GM19193 (cell line): Measurements from ENCODE around the gene HEATR5B.

Experiments
- POLR2A ChIP-seq: IDR thresholded peaks from 4 replicates; pipeline ENCODE4 v1.6.1; 2011; ENCODE audit not compliant: insufficient read depth, insufficient read length; ENCODE audit errors: extremely low read depth

HEATR5B gene

DNA sequence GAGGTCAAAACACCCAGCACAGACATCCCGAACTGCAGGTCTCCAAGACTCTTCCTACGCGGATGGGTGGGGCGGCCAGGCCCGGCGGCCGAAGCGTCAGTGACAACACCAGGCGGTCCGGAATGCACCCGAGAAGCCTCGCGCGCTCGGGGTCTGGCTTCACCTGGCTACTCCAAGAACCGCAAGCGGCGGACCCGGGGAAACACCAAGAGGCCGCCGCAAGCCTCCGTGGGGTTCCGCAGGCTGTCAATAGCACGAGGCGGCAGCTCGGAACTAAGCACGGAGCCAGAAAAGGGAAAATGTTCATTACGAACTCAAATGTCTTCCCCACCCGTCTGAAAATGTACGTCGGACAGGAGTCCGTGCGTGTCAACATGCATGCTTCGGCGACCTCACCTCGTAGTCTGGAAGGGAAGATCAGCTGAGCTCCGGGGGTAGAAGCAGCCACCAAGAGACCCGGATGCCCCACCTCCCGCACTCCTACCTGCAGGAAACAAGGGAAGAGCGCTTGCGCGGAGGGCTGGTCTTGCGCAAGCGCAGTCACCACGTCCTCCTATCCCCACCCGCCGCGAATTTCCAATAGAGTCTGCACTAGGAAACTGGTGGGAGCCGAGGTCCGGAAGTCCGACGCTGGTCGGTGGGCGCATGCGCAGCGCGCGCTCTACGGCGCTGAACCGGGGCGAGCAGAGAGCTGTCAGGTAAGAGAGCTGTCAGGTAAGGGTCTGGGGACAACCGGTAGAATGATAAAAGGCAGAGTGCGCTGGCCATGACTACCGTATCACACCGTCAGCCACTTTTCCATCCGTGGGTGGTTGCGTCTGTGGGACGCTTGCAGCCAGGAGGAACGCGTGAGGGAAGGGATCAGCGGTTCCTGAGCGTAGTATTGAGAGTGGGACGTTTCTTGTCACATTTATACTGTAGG is at the start of gene HEATR5B, which contains the start of gene GPATCH11:
TSS of gene HEATR5B (minus strand) at position 500 of the 922 bp plus-strand sequence. CDS start 958 bp downstream, outside the sequence.
TSS of gene GPATCH11 (plus strand) at position 646 of the 922 bp plus-strand sequence. CDS start 3,864 bp downstream, outside the sequence.
- TF ChIP-seq POLR2A = peak; percentile 67

DNA sequence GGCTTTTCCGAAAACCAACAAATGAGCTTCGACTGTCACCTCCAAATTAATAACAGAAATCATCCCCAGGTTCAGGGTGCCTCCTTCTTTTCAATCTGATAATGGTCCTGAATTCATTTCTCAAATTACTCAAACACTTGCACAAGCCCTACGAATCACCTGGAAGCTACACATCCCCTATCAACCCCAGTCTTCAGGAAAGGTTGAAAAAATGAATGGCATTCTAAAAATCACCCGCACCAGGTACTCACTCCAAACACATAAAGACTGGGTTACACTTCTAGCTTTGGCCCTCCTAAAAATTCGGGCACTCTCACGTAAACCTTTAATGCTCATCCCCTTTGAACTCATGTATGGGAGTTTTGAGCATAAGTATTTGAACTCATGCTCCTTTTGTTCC is 48.7 kb upstream of the HEATR5B start:
- TF ChIP-seq POLR2A = no peak

DNA sequence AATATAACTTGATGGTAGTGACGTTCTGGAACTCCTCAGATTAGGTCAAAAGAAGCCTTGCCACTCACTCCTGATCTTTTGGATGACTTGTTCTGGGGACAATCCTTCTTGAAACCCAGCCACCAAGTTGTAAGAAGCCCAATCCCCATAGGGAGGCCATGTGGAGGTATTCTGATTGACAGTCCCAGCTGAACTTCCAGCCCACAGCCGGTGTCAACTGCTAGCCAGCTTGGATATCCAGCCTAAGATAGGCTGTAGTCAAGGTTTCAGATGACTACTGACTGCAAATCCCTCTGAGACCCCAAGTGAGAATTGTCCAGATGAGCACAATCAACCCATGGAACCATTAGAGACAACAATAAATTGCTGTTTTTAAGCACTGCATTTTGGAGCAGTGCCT is 41.2 kb upstream of the HEATR5B start:
- no peak for TF ChIP-seq POLR2A

DNA sequence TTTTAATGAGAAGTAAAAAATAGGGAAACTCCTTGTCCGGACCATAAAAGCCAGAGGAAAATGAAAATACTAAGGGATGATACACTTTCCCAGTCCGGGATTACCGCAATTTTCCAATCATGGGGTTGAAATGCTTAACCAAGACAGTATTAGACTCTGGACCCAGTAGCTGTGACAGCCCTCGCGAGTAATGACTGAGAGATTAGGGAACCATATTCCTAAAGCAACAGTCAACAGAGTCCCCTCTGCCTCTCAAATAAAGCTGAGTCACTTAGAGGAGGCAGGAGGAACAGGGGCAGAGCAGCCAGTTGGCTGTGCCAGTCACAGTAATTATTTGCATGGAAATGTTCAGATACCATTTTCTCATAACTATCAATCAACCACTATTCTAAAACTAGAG is 35.0 kb upstream of the HEATR5B start:
- no peak for TF ChIP-seq POLR2A

GRCh38 chr2:37117566-37117965 is 33.4 kb upstream of the HEATR5B start:
- no peak for TF ChIP-seq POLR2A

- no peak for TF ChIP-seq POLR2A
Observed at GRCh38 chr2:37111958-37112357, 27.8 kb upstream of the HEATR5B start.

- TF ChIP-seq POLR2A = no peak
Observed at GRCh38 chr2:37110306-37111212, 26.4 kb upstream of the HEATR5B start.

DNA sequence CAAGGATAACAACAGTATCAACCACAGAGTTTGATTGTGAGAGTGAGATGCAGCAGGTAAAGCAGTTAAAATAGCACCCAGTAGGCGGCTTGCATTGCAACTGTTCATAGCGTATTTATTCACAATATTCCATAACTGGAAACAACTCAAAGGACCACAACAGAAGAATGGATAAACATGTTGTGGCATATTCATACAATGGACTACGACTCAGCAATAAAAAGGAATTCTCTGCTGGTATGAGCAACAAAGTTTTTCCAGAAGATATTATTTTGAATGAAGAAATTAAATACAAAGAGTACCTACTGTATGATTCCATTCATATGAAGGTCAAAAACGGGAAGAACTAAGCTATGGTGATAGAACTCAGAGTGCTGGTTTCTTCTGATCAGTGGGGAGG is 25.4 kb upstream of the HEATR5B start:
- no peak for TF ChIP-seq POLR2A

DNA sequence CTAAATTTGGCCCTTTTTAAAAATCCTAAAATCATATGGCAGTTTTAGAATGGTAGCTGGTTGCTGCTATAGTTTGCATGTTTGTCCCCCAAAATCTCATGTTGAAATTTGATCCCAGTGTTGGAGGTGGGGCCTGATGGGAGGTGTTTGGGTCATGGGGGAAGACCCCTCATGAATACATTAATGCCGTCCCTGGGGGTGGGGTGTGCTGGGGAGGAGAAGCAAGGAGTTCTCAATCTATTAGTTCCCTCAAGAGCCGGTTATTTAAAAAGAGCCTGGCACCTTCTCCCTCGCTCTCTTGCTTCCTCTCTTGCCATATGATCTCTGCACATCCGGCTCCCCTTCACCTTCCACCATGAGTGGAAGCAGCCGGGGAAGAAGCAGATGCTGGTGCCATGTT is 21.0 kb upstream of the HEATR5B start:
- TF ChIP-seq POLR2A = no peak

GRCh38 chr2:37104178-37104577 is 20.0 kb upstream of the HEATR5B start:
- no peak for TF ChIP-seq POLR2A

GRCh38 chr2:37102588-37102987 is 18.4 kb upstream of the HEATR5B start:
- TF ChIP-seq POLR2A = no peak

DNA sequence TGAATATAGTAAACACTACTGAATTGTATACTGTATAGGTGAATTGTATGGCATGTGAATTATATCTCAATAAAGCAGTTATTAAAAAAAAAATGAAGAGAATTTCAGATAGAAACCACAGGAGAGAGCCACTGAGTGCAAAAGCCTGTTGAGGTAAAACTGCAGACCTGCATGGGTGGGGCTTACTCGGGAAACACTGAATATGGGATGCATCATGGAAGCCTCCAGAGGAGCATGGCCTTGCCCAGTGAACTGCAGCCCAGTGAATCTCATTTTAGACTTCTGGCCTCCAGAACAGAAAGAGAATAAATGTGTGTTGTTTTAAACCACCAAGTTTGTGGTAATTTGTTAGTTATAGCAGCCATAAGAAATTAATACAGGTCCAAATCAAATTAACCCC is 15.9 kb upstream of the HEATR5B start:
- TF ChIP-seq POLR2A = no peak

DNA sequence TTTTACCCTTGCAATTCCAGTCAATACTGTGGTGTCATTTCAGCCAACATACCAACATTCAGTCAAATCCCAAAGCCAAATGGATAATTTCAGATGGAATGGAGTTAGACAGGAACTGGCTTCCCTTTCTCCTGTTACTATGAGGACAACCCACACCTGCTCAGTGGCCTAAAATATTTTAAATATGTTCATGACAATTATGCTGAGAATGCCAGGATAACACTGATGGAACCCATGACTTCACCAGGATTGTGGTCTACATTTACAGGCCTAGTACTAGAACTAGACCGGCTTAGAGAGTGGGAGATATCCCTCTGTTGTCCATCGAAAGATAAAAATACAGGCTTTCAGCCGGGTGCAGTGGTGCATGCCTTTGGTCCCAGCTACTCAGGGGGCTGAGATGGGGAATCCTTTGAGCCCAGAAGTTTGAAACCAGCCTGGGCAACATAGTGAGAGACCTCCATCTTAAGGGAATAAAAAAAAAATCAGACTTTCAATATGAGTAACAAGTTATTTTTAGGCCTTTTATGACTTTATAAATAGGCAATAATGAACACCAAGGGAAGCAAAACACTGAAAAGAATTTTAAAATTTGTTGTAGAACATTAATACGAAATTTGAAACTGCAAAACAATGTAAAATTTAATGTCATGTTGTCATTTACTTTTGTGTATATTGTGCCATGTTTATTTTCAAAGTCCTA is 14.4 kb upstream of the HEATR5B start:
- no peak for TF ChIP-seq POLR2A

DNA sequence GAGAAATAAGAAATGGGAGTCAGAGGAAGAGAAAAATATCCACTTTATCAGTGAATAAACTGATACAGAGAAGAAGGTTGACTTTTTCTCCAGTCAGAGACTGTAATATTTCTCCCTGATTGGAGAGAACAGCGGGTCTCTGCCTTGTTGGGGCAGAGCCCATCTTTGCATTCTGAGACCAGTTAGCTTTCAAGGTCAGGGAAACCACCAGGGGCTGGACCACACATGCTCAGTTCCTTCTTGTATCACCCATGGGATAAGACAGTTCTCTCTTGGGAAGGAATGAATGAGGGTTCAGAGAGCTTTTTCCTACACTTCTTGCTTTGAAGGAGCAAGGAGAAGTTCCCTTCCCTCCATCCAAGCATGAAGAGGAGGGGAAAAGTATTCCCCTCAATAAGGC is 12.4 kb upstream of the HEATR5B start:
- no peak for TF ChIP-seq POLR2A

DNA sequence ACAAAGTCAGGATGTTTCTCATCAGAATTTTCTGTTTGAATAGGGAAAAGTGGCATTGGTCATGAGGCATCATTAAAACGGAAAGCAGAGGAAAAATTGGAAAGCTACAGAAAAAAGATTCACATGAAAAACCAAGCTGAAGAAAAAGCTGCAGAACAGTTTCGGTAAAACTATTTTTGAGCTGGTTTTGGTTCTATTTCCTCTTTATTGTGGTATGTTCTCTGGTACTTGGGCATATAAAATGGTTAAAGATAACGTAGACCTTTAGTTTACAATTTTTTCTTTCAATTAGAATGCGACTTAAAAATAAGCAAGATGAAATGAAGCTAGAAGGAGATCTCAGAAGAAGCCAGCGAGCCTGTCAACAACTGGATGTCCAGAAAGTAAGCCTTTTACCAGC is 7.7 kb upstream of the HEATR5B start:
- no peak for TF ChIP-seq POLR2A

DNA sequence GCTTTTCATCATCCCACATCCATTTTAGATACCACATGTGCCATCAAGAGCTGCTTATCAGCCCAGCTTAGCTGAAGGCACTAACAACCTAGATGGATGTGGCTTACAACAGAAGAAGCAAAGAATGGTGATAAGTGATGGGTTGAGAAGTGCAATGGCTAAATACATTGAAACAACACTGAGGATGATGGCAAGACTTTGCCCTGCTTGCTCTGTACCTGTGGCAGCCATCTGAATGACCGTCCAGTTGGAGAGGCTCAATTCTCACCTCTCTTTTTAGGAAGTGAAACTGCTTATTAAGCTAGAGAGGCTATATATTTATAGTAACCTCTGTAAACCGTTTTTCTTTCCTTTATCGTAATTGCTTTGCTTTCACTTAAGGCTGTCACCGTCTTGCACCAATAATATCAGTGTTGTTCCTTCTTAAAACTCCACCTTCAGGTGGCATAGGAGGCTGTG is 5.9 kb upstream of the HEATR5B start:
- TF ChIP-seq POLR2A = no peak

GRCh38 chr2:37085731-37086147 is 1.6 kb upstream of the HEATR5B start:
- TF ChIP-seq POLR2A = no peak
